Endothelial cell of umbilical vein (primary cell): ENCODE measurements around the gene BSPRY. TPM values are rescaled to one million over a fixed set of nuclear protein-coding genes. Genes with fewer than 3 reads are reported as not detected.
"Not testable (repeated sequence)": the region's sequence is repeated elsewhere in the genome, so short reads cannot be mapped to it uniquely, and the experiment has no call there.

Experiments
- BruUV-seq: library from RNA; stranded (reverse); fragments of 400-500 nt; replicated peaks from 2 replicates; lab custom pipeline; 2021; lab: Mats Ljungman, UMichigan
- CTCF ChIA-PET: fragments of 300-600, 350-600 bp; sonication (Branson Sonifier 250); formaldehyde crosslinking; loops from one replicate; lab custom pipeline; 2021; ENCODE audit warnings: antibody characterized with exemption, inconsistent platforms; lab: Charles Lee
- POLR2A ChIA-PET: fragments of 300-600, 350-600 bp; sonication (Branson Sonifier 250); formaldehyde crosslinking; loops from one replicate; lab custom pipeline; 2021; ENCODE audit warnings: antibody characterized with exemption, inconsistent platforms; lab: Charles Lee
- DNase-seq: peaks from one replicate; pipeline ENCODE4 v3.0.0-alpha.2; 2011; ENCODE audit warnings: low read depth, low spot score
- FAIRE-seq: peaks from 2 replicates; lab custom pipeline; 2011; peaks lifted over from hg19 to GRCh38; lab: Jason Lieb, UNC
- H2AFZ ChIP-seq: 2 replicates; pipeline ENCODE4 v1.6.0; 2012; ENCODE audit warnings: low read depth, low read length, control low read depth, inconsistent platforms
- H3K27ac ChIP-seq: 2 replicates; pipeline ENCODE4 v1.5.1; 2011; ENCODE audit warnings: low read depth, mild to moderate bottlenecking, control low read depth, low read length, moderate library complexity; ENCODE audit not compliant: insufficient read depth
- H3K27me3 ChIP-seq, 2 experiments: 2 replicates each; pipeline versions ENCODE4 v1.6.0 to v1.6.1; 2011; ENCODE audit warnings: low read length in 2 of 2, mixed read lengths in 1 of 2; ENCODE audit not compliant: control insufficient read depth in 2 of 2, insufficient read depth in 2 of 2
- H3K36me3 ChIP-seq, 2 experiments: 2 replicates in 1 of 2; 3 replicates in 1 of 2; pipeline ENCODE4 v1.5.1; 2011; ENCODE audit warnings: low read length in 2 of 2, mild to moderate bottlenecking in 1 of 2, moderate library complexity in 1 of 2; ENCODE audit not compliant: control insufficient read depth in 2 of 2, insufficient read depth in 2 of 2; ENCODE audit errors: extremely low read depth in 1 of 2
- H3K4me1 ChIP-seq: 3 replicates; pipeline ENCODE4 v1.5.1; 2011; ENCODE audit warnings: mild to moderate bottlenecking, low read length; ENCODE audit not compliant: control insufficient read depth, insufficient read depth; ENCODE audit errors: extremely low read depth
- H3K4me2 ChIP-seq: 2 replicates; pipeline ENCODE4 v1.6.1; 2011; ENCODE audit warnings: low read length, control low read depth, mixed read lengths; ENCODE audit not compliant: insufficient read depth
- H3K4me3 ChIP-seq, 3 experiments: fragments of 200-600 bp in 1 of 3; sonication (generic), shearing (Covaris generic) in 1 of 3; replicated peaks in 1 of 3; 2 replicates each; pipeline ENCODE4 v1.5.1; 2011 to 2016; ENCODE audit warnings: control low read depth in 3 of 3, low read length in 3 of 3, mild to moderate bottlenecking in 2 of 3, inconsistent platforms in 1 of 3, low read depth in 1 of 3, moderate library complexity in 1 of 3; ENCODE audit not compliant: insufficient read depth in 1 of 3
- H3K79me2 ChIP-seq: 2 replicates; pipeline ENCODE4 v1.6.0; 2012; ENCODE audit warnings: low read length, inconsistent platforms; ENCODE audit not compliant: control insufficient read depth, insufficient read depth
- H3K9ac ChIP-seq: replicated peaks from 2 replicates; pipeline ENCODE3; 2011; ENCODE audit warnings: low read length, control low read depth; ENCODE audit not compliant: insufficient read depth; ENCODE audit errors: extremely low read depth
- H3K9me1 ChIP-seq: replicated peaks from 3 replicates; pipeline ENCODE4 v1.6.0; 2011; ENCODE audit warnings: mild to moderate bottlenecking, low read length; ENCODE audit not compliant: control insufficient read depth, insufficient read depth; ENCODE audit errors: extremely low read depth
- H3K9me3 ChIP-seq: replicated peaks from 2 replicates; pipeline ENCODE4 v1.5.1; 2012; ENCODE audit warnings: low read length, inconsistent platforms; ENCODE audit not compliant: control insufficient read depth, insufficient read depth
- H4K20me1 ChIP-seq: replicated peaks from 2 replicates; pipeline ENCODE3; 2011; ENCODE audit warnings: mild to moderate bottlenecking, low read length; ENCODE audit not compliant: control insufficient read depth, insufficient read depth; ENCODE audit errors: extremely low read depth
- POLR2AphosphoS5 ChIP-seq: IDR thresholded peaks from 2 replicates; pipeline ENCODE4 v1.6.1; 2012; ENCODE audit warnings: low read depth, mild to moderate bottlenecking, control low read depth, low read length, moderate library complexity; ENCODE audit not compliant: insufficient read depth
- dilution Hi-C: fragments of 300-500 bp; cut with MboI; formaldehyde crosslinking; loops from one replicate; pipeline ENCODE4 v1.15.0; 2019; ENCODE audit warnings: low sequenced_read_pairs; ENCODE audit not compliant: extremely low pct_ligation_motif_present
- intact Hi-C: fragments of 100-400 bp; cut with micrococcal nuclease; formaldehyde crosslinking; loops from one replicate; pipeline ENCODE4 v1.10.0; 2022
- polyA plus RNA-seq, 4 experiments: library from polyadenylated mRNA; depleted of rRNA in 3 of 4; stranded (reverse) in 3 of 4; unstranded in 1 of 4; fragments of >200 nt; gene quantifications; 2 replicates each; pipeline versions ENCODE4 v1.2.1 to v1.2.3, GENCODE V29; 2011 to 2012; ENCODE audit warnings: missing spikeins in 1 of 4
- total RNA-seq: library from RNA; stranded (reverse); gene quantifications from 2 replicates; pipeline ENCODE4 v1.2.3, GENCODE V29; 2021

BSPRY gene
- total and polyA plus RNA-seq, 2 donors (not counting 3 experiments of a cell fraction or from before 2014, with no cell fraction given) = not detected

GRCh38 chr9:113379829-113380210 is 30.5 kb downstream of the BSPRY start:
- H4K20me1 ChIP-seq, H3K79me2 ChIP-seq, FAIRE-seq, H3K27ac ChIP-seq, DNase-seq, BruUV-seq, H2AFZ ChIP-seq, H3K4me1 ChIP-seq, H3K9me3 ChIP-seq, H3K4me2 ChIP-seq, H3K36me3 ChIP-seq, POLR2A ChIA-PET, CTCF ChIA-PET, dilution Hi-C loops, intact Hi-C loops, H3K9me1 ChIP-seq, H3K9ac ChIP-seq, H3K27me3 ChIP-seq, H3K4me3 ChIP-seq: not testable (repeated sequence)

- Histone ChIP-seq H3K9me1 (no peaks in the 10 kb centered on the region), H3K4me3 (no peak overlapping the region), H4K20me1 (no peaks in the 10 kb centered on the region), H3K4me2 (no peak overlapping the region), H3K4me1 (no peaks in the 10 kb centered on the region), H3K9ac (no peak overlapping the region), H3K27me3 (no peaks in the 10 kb centered on the region), H3K79me2 (no peaks in the 10 kb centered on the region), H3K9me3 (no peaks in the 10 kb centered on the region), H3K27ac (no peak overlapping the region), H3K36me3 (no peaks in the 10 kb centered on the region), H2AFZ (no peak overlapping the region)
- FAIRE-seq (no peak), DNase-seq (no peak)
- ChIA-PET POLR2A (no interaction called here), CTCF (no interaction called here)
- BruUV-seq = no TSS peak
- TF ChIP-seq POLR2AphosphoS5 = no peak
- dilution Hi-C loops = no loop called here
- intact Hi-C loops = no loop called here
Observed at GRCh38 chr9:113380869-113381378, 31.6 kb downstream of the BSPRY start.

GRCh38 chr9:113381441-113381840 is 32.1 kb downstream of the BSPRY start:
- DNase-seq, H4K20me1 ChIP-seq, H3K9me1 ChIP-seq, H3K27ac ChIP-seq, H3K27me3 ChIP-seq, H3K4me2 ChIP-seq, FAIRE-seq, H3K9ac ChIP-seq, dilution Hi-C loops, intact Hi-C loops, POLR2A ChIA-PET, H3K4me3 ChIP-seq, H3K4me1 ChIP-seq, H2AFZ ChIP-seq, CTCF ChIA-PET, H3K9me3 ChIP-seq, BruUV-seq, H3K36me3 ChIP-seq, H3K79me2 ChIP-seq: not testable (repeated sequence)
